ENCODE data around the gene HSD3B2. TPM values are rescaled to one million over a fixed set of nuclear protein-coding genes. Genes with fewer than 3 reads are reported as not detected.

The HSD3B2 gene
- total RNA-seq, 1 donor from 2014 or later = not detected

DNA sequence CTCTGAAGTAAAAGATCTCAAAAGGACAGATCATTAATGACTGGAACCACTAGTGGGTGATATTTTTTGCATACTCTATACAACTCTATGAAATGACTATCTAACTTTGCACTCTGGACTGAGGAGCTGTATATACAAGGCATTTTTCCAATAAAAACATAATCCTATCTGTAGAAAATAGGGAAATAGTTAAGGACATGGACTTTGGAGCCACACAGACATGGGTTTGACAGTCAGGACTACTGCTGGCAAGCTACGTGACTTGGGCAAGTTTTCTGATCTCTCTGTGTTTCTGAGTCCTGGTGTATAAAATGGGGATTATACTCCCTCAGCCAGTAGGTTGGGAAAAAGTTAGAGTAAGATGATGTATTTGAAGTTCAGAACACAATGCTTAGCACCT lies 20.9 kb upstream of the HSD3B2 start:
- no peaks in the 10 kb centered on the region for H3K36me3 Mint-ChIP-seq (ENCODE audit: insufficient read depth)
- no peak overlapping the region for H3K4me3 Mint-ChIP-seq (ENCODE audit: low read depth)
- H3K4me1 Mint-ChIP-seq (ENCODE audit: low read depth) = peaks cover 9% of the 10 kb centered on the region
- H3K27ac Mint-ChIP-seq = no peak overlapping the region
- no peaks in the 10 kb centered on the region for H3K9me3 Mint-ChIP-seq (ENCODE audit: low read depth)
- TF ChIP-seq, protein P1, sequence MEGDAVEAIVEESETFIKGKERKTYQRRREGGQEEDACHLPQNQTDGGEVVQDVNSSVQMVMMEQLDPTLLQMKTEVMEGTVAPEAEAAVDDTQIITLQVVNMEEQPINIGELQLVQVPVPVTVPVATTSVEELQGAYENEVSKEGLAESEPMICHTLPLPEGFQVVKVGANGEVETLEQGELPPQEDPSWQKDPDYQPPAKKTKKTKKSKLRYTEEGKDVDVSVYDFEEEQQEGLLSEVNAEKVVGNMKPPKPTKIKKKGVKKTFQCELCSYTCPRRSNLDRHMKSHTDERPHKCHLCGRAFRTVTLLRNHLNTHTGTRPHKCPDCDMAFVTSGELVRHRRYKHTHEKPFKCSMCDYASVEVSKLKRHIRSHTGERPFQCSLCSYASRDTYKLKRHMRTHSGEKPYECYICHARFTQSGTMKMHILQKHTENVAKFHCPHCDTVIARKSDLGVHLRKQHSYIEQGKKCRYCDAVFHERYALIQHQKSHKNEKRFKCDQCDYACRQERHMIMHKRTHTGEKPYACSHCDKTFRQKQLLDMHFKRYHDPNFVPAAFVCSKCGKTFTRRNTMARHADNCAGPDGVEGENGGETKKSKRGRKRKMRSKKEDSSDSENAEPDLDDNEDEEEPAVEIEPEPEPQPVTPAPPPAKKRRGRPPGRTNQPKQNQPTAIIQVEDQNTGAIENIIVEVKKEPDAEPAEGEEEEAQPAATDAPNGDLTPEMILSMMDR (IDR thresholded peaks at IDR 0.05; ENCODE audit: unreplicated experiment) = no peak
- H3K27me3 Mint-ChIP-seq = peaks cover 10% of the 10 kb centered on the region
- no peak for DNase-seq (ENCODE audit: low spot score, unreplicated experiment)

DNA sequence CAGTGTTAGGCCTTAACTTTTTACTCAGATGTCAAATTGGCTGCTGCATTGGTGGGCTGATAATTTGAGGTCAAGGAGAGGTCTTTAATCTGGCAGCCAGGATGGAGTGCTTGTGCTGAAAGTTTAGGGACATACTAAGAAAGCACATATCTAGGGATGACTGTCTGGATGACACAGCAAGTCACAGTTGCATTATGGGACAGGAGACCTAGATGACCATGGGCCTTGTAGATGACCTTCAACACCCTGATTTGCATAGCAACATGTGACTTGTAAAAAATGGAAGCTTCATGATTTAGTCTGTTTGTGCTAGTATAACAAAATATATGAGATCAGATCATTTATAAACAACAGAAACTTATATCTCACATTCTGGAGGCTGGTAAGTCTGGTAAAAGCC lies 18.0 kb upstream of the HSD3B2 start:
- Mint-ChIP-seq H3K27ac (no peak overlapping the region), H3K4me1 (ENCODE audit: low read depth) (no peaks in the 10 kb centered on the region), H3K27me3 (peaks cover 6% of the 10 kb centered on the region), H3K9me3 (ENCODE audit: low read depth) (no peaks in the 10 kb centered on the region), H3K36me3 (ENCODE audit: insufficient read depth) (no peaks in the 10 kb centered on the region), H3K4me3 (ENCODE audit: low read depth) (no peak overlapping the region)
- TF ChIP-seq, protein P1 (IDR thresholded peaks at IDR 0.05; ENCODE audit: unreplicated experiment) = no peak
- DNase-seq (ENCODE audit: low spot score, unreplicated experiment) = no peak

DNA sequence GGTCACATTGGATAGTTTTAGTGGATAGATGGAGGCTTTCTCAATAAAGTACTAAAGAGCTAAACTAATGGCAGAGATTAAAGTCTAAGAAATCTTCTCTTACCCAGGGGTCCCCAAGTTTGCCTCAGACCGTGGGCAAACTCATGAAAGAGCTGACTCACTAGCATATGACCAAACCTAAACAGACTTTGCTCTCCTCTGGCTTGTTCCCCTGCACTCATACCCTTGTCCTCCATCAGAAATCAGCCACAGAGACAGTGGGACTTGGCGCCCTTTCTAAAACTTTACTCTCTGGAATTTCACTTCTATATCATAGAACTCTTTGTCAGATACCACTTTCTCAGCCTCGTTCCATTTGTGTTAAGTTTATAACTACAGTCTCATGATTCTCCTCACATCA lies 17.0 kb upstream of the HSD3B2 start:
- no peaks in the 10 kb centered on the region for H3K4me1 Mint-ChIP-seq (ENCODE audit: low read depth)
- no peak overlapping the region for H3K4me3 Mint-ChIP-seq (ENCODE audit: low read depth)
- no peaks in the 10 kb centered on the region for H3K9me3 Mint-ChIP-seq (ENCODE audit: low read depth)
- H3K27me3 Mint-ChIP-seq = peaks cover 3% of the 10 kb centered on the region
- no peaks in the 10 kb centered on the region for H3K36me3 Mint-ChIP-seq (ENCODE audit: insufficient read depth)
- TF ChIP-seq, protein P1 (IDR thresholded peaks at IDR 0.05; ENCODE audit: unreplicated experiment) = no peak
- DNase-seq (ENCODE audit: low spot score, unreplicated experiment) = no peak
- H3K27ac Mint-ChIP-seq = no peak overlapping the region

GRCh38 chr1:119404736-119405135 lies 10.2 kb upstream of the HSD3B2 start:
- no peaks in the 10 kb centered on the region for H3K4me1 Mint-ChIP-seq (ENCODE audit: low read depth)
- no peak for DNase-seq (ENCODE audit: low spot score, unreplicated experiment)
- no peak overlapping the region for H3K27ac Mint-ChIP-seq
- no peak overlapping the region for H3K4me3 Mint-ChIP-seq (ENCODE audit: low read depth)
- H3K27me3 Mint-ChIP-seq = peaks cover 5% of the 10 kb centered on the region
- TF ChIP-seq, protein P1 (IDR thresholded peaks at IDR 0.05; ENCODE audit: unreplicated experiment) = no peak
- no peaks in the 10 kb centered on the region for H3K36me3 Mint-ChIP-seq (ENCODE audit: insufficient read depth)
- peaks cover 4% of the 10 kb centered on the region for H3K9me3 Mint-ChIP-seq (ENCODE audit: low read depth)

DNA sequence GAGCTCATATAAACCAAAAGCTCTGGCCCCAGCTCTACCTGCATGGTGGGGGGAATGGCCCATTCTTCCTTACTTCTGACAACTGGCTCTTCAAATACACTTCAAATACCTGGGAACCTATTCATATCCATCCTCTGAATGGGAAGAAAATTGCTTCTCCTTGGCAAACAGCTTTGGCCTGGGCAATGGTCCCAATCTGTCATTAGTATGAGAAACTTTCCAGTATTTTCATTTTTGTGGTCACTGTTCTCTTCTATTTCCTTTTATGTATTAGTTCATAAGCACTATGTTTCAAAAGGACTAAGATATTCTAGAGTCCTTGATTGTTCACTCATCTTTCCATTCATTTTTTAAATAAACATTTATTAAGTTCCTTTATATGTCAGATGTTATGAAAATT lies 5.2 kb upstream of the HSD3B2 start:
- H3K4me3 Mint-ChIP-seq (ENCODE audit: low read depth) = no peak overlapping the region
- H3K4me1 Mint-ChIP-seq (ENCODE audit: low read depth) = no peaks in the 10 kb centered on the region
- DNase-seq (ENCODE audit: low spot score, unreplicated experiment) = no peak
- no peaks in the 10 kb centered on the region for H3K36me3 Mint-ChIP-seq (ENCODE audit: insufficient read depth)
- TF ChIP-seq, protein P1 (IDR thresholded peaks at IDR 0.05; ENCODE audit: unreplicated experiment) = no peak
- H3K9me3 Mint-ChIP-seq (ENCODE audit: low read depth) = peaks cover 4% of the 10 kb centered on the region
- H3K27ac Mint-ChIP-seq = no peak overlapping the region
- peaks cover 6% of the 10 kb centered on the region for H3K27me3 Mint-ChIP-seq

Data from progenitor cell of endocrine pancreas (in vitro differentiated cells).